Activated CD4-positive, CD25-positive, alpha-beta regulatory T cell treated with anti-CD3 and anti-CD28 coated beads, Interleukin-2, amount 50 U/mL, for 72 hours (primary cell): ENCODE data around the gene UBASH3A.
A peak's percentile ranks its signal among the peaks of the same experiment; 100 is the strongest.

ENCODE experiments used
- DNase-seq: peaks from one replicate; pipeline ENCODE4 v3.0.0; 2021

The UBASH3A gene

GRCh38 chr21:42435401-42435800 is 31.7 kb downstream of the UBASH3A start:
- DNase-seq: no peak

DNA sequence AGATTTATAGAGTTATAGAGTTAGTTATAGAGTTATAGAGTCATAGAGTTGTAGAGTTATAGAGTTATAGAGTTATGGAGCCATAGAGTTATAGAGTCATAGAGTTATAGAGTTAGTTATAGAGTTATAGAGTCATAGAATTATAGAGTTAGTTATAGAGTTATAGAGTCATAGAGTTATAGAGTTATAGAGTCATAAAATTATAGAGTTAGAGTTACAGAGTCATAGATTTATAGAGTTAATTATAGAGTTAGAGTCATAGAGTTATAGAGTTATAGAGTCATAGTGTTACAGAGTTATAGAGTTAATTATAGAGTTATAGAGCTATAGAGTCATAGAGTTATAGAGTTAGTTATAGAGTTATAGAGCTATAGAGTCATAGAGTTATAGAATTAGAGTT is 32.1 kb downstream of the UBASH3A start:
- no peak for DNase-seq

DNA sequence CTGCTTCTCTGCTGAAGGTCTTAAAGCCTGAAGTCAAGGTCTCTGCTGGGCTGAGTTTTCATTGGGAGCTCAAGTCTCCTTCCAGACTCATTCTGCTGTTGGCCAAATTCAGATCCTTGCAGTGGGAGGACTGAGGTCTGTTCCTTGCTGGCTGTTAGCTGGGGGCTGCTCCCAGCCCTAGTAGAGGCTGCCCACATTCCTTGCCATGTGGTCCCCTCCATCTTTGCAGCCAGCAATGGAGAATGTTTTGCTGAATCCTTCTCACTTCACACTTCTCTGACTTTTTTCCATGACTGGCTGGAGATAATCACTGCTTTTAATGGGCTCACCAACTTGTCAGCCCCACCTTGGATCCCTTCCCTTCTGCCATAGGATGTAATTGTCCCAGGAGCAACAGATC is 33.2 kb downstream of the UBASH3A start:
- no peak for DNase-seq

- no peak for DNase-seq
Observed at GRCh38 chr21:42437786-42438185, 34.1 kb downstream of the UBASH3A start.

DNA sequence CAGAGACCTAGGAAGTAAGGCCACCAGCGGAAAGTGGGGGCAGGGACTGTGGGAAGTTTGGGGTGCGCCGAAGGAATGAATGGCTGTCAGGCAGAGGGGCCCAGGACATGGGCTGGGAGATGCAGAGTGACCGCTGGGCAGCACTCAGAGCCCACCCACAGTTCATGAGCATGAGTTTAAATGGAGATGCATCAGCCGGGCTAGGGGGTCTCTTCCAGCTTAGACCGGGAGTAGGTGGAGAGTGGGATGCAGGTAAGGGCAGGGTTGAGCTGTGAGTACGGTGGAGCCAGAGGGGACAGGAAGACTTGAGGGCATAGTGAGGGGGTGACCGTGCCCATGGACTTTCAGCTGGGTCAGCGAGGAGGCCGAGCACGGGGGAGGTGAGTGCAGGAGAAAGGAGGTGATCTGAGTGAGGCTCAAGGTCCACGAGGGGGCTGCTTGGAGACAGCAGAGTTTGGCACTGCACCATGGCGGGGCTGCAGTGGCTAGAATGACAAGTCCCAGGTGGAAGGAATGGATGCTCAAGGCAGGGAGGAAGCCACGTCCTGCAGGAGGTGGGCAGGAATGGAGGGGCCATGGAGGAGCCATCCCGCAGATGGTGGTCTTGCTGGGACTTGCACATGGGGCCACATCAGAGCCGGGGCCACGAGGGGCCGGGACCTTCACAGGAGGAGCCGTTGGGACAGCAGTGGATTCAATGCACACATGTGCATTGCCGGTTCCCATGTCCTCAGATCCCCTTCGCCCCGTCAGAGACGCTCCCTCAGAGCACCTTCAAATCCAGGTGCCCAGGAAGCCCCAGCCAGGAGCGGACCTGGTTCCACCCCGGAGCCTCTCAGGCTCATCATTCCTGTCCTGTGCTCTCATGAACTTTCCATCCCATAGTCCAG is 34.9 kb downstream of the UBASH3A start:
- DNase-seq: no peak

GRCh38 chr21:42439284-42440186 is 35.8 kb downstream of the UBASH3A start:
- DNase-seq: peak; percentile 55

GRCh38 chr21:42440187-42440792 is 36.6 kb downstream of the UBASH3A start:
- DNase-seq: peak; percentile 57

DNA sequence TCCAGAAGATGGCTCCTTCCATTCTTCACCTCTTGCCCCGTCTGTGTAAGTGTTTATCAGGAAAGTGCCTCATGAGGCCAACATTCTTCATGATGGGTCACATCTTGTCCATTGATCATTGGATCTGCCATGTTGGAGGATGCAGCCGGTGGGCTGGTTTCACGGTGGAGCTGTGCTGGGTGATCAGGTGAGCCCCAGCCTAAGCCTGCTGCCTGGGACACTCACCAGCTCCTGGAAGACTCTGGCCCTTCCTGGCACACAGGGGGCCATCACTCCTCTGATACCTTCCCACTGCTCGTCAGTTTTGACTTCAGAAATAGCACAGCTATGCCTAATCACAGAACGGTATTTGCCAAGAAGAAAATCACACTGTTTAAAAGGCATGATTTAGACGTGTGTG is 38.3 kb downstream of the UBASH3A start:
- DNase-seq: no peak

- DNase-seq: no peak
Observed at GRCh38 chr21:42443181-42443785, 39.6 kb downstream of the UBASH3A start.

DNA sequence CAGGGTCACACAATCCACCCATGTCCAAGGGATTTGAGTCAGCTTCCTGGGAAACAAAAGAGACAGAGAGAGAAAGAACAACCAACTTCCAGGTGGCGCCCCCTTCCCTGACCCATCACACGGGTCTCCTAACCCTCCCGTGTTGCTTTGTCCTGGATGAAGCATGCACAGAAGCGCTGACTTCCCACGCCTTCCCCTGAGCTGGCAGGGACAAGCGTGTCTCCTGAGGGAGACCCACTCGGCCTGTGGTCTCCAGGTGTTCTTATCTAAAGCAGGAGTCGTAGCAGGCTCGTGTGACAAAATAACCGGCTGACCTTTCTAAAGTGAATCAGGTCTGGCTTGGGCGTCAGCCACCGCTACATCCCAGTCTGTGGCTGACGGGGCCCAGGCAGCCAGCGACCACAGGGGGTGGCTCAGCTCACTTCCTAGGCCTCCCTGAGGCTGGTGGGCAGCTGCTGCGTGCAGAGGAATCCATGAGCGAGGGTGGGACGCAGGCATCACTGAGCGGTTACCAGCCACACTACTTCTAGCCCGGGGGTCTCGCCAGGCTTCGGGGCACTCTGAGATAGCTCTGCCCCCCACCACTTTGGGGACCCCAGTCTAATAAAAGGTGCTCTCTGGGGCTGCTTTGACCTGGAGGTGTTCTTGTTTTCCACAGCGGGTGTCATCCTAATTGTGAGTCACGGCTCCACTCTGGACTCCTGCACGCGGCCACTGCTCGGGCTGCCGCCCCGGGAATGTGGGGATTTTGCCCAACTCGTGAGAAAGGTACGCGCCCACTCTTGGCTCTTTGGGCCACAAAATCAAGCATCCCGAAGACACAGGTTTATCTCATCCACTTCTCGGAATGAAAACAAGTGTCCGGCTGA is 40.4 kb downstream of the UBASH3A start:
- DNase-seq: no peak

- DNase-seq: no peak
Observed at GRCh38 chr21:42444745-42445059, 41.0 kb downstream of the UBASH3A start.

DNA sequence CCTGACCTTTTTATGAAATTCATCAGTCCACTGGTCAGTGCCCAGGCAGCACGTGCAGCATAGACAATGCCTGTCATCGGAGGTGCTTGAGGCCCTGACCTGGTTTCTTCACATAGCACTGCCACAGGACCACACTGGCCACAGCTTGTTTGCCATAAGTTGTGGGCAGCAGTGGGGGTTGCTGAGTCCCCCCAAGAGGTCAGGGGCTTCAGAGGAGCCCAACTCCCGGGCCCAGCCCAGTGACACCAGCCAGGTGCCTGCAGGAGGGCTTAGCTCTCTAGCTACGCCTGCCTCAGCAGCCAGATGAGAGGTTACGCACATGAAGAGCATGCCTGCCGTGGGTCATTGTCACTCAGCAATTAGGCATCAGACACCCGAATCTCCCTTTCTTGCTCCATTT is 41.6 kb downstream of the UBASH3A start:
- DNase-seq: no peak

DNA sequence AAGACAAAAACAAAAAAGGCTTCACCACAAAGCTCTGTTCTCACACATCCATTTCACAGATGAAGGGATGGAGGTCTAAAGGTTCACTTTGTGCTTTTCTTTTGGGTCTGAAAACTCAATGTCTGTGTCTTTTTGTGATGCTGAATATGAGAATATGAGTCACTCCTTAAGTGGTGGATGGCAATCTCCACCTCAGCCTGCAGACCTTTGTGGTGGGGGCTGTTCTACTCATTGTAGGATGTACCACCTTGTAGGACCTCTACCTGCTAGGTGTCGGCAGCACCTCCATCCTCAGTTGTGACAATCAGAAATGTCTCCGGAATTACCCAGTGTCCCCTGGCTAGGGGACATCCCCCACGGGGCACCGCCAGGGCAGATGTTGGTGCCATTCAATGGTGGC is 42.8 kb downstream of the UBASH3A start:
- no peak for DNase-seq

DNA sequence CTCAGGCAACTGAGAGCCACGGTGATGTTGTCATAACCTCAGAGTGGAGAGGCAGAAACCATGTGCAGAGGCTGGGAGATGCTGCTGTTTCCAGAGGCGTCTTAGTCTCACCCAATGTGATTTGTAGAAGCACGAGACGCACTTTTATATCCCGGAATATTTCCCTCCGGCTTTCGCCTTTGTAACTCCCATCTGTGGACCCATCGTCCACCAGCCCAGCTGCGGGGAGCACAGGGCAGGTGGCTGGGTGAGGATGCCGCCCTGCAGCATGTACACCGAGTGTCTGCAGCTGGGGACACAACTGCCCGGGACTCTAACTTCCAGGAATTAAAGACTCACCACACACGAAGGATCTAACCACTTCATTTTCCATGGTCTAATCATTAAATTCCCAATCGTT is 43.5 kb downstream of the UBASH3A start:
- DNase-seq: no peak

- DNase-seq: no peak
Observed at GRCh38 chr21:42447732-42448131, 44.0 kb downstream of the UBASH3A start.

DNA sequence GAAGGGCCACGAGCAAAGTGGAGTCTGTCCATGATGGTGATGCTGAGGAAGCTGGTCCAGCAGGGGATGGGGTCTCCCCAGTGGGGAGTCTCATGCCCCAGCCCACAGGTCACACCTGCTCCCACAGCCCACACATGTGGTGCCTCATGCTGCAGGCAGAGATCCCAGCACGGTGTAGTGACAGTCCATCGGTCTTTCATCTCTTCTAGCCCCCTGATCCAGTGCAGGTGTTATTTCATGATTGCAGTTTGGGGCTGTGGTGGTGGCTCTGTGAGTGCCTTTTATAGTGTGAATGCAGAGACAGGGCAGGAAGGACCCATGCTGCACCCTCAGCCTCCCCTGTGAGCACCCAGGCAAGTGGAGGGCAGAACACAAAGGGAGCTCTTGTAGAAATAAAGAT is 45.0 kb downstream of the UBASH3A start:
- no peak for DNase-seq

- no peak for DNase-seq
Observed at GRCh38 chr21:42451941-42452340, 48.2 kb downstream of the UBASH3A start.

GRCh38 chr21:42452401-42453223 is 48.9 kb downstream of the UBASH3A start:
- no peak for DNase-seq

DNA sequence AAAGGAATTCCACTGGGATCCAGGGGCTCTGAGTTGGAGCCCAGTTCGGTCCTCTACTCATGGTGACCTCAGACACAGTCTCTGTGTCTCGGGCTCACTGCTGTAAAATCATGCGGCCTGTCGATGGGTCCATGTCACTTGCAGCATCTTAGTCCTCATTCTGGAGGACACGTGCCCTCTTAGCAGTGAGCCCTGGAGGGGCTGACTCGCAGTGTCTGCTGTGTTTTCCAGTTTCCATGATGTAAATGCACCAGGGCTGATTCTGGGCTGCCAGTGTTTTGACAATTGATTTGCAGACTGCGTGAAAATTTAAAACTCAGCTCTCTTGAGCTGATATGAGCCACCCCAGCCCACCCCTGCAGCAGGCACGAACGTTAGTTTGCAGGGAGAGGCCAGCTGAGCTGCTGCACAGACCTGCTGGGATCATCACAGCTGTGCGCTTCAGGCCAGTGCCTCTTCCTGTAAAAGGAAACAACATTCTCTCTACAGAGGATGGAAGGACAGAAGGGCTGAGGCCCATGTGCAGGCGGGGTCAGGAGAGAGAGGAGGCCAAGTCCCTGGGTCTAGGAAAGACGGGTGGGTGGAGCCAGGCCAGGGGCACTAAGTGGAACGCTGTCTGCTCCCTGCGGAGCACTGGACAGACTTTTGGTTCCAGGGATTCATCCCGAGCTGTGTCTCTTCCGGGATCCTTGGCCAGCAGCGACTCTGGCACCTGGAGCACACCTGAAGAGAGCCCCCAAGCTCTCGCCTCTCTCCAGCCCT is 49.7 kb downstream of the UBASH3A start:
- DNase-seq: no peak

DNA sequence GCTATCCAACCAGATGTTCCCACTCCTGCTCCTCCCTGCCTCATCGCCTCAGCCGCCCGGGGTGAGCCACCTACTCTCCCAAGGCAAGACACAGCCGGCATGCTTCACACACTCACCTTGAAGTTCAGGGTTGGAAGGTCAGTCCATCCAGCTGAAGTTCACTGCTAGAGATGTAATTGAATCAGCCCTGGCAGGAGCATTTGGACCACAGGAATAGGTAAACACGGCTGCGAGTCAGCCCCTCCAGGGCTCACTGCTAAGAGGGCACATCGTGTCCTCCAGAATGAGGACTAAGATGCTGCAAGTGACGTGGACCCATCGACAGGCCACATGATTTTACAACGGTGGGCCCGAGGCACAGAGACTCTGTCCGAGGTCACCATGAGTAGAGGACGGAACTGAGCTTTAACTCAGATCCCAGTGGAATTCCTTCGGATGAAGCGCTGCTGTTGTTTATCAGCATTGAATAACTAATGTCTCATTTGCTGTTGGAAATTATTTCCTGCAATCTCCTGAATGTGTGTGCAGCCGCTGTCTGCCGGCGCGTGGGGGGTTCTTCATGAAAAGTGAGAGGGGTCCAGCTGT is 50.4 kb downstream of the UBASH3A start:
- no peak for DNase-seq
